Uterus (tissue), 2 donors: ENCODE measurements around the gene TNFAIP8L3.

Experiments
- CTCF ChIP-seq, 4 experiments: fragments of 200-600 bp in 2 of 4; fragments of 450-650 bp in 2 of 4; sonication (generic) in 2 of 4; IDR thresholded peaks; one replicate each; pipeline ENCODE4 v1.5.1; 2016 to 2019; ENCODE audit warnings: antibody characterized with exemption in 4 of 4, mild to moderate bottlenecking in 2 of 4, moderate library complexity in 1 of 4
- POLR2A ChIP-seq, 2 donors: fragments of 450-650 bp; IDR thresholded peaks; one replicate each; pipeline ENCODE4 v1.6.1; 2016; ENCODE audit warnings: antibody characterized with exemption in 2 of 2, mild to moderate bottlenecking in 1 of 2, moderate library complexity in 1 of 2

- no peak for TF ChIP-seq POLR2A (IDR thresholded peaks at IDR 0.05)
- no peak for TF ChIP-seq CTCF (IDR thresholded peaks at IDR 0.05)
These were observed 6.2 kb upstream of the TNFAIP8L3 start for GRCh38 chr15:51100785-51101489.
